Renal cortex interstitium (tissue), 11 donors: ENCODE data around the gene C6orf52. TPM values are rescaled to one million over a fixed set of nuclear protein-coding genes. Genes with fewer than 3 reads are reported as not detected.
"Not testable (repeated sequence)": the region's sequence is repeated elsewhere in the genome, so short reads cannot be mapped to it uniquely, and the experiment has no call there.

ENCODE experiments used
- DNase-seq, 11 donors: peaks; one replicate each; pipeline ENCODE4 v3.0.0-alpha.2; 2013; ENCODE audit warnings: low read depth in 9 of 11, low spot score in 4 of 11; ENCODE audit errors: extremely low read depth in 1 of 11
- polyA plus RNA-seq, 3 donors: library from polyadenylated mRNA; unstranded; fragments of 120-200 nt; gene quantifications; one replicate each; pipeline ENCODE4 v1.2.1, GENCODE V29; 2013; ENCODE audit not compliant: insufficient read length in 3 of 3

The C6orf52 gene
- polyA plus RNA-seq, 3 donors, result 2.8 to 3.4 (median 3.2) TPM

GRCh38 chr6:10662742-10663141 lies 31.7 kb downstream of the C6orf52 start:
- no peak for DNase-seq

DNA sequence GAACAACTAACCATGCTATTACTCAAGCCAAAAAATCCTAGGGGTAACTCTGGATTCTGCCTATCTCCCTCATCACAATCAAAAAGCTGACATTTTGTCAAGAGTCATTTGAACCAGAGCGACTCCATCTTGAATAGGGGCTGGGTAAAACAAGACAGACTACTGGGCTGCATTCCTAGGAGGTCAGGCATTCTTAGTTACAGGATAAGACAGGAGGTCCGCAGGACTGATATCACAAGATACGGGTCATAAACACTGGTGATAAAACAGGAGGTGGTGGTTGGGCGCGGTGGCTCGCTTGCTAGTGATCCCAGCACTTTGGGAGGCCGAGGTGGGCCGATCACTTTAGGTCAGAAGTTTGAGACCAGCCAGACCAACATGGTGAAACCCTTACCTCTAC lies 32.2 kb downstream of the C6orf52 start:
- DNase-seq, result no peak

- DNase-seq, result not testable (repeated sequence)
These were observed 33.8 kb downstream of the C6orf52 start for GRCh38 chr6:10660431-10661191.

DNA sequence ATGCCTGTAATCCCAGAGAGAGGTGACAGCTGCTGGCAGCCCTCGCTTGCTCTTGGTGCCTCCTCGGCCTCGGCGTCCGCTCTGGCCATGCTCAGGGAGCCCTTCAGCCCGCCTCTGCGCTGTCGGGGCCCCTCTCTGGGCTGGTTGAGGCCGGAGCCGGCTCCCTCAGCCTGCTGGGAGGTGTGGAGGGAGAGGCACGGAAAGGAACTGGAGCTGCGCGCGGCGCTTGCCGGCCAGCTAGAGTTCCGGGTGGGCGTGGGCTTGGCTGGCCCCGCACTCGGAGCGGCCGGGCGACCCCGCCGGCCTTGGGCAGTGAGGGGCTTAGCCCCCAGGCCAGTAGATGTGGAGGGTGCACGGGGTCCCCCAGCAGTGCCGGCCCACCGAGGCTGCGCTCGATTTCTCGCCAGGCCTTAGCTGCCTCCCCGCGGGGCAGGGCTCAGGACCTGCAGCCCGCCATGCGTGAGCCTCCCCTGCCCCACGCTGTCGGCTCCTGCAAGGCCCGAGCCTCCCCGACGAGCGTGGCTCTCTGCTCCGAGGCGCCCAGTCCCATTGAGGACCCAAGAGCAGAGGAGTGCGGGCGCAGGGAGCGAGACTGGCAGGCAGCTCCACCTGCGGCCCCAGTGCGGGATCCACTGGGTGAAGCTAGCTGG lies 34.6 kb downstream of the C6orf52 start:
- DNase-seq, result no peak

DNA sequence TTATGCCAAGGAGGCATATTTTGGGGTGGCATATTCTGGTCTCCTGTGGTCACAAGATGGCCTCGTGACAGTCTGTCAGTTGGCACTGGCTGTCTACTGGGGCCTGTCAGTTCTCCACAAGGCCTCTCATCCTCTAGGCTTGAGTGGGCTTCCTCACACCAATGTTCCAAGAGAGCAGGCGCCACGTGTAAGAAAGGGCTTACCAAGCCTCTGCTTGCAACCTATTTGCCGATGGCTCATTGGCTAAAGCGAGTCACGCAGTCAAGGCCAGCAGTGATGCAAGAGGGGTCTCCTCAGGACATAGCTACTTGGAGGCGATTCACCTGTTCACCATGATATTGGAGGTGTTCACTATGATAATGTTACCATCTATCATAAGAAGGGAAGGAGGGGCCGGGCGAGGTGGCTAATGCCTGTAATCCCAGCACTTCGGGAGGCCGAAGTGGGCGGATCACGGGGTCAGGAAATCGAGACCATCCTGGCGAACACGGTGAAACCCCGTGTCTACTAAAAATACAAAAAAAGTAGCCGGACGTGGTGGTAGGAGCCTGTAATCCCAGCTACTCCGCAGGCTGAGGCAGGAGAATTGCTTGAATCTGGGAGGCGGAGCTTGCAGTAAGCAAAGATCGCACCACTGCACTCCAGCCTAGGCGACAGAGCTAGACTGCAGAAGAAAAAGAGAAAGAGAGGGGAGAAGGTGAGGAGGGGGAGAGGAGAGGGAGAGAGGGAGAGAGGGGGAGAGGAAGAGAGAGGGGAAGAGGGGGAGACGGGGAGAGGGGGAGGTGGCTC lies 35.3 kb downstream of the C6orf52 start:
- no peak for DNase-seq

DNA sequence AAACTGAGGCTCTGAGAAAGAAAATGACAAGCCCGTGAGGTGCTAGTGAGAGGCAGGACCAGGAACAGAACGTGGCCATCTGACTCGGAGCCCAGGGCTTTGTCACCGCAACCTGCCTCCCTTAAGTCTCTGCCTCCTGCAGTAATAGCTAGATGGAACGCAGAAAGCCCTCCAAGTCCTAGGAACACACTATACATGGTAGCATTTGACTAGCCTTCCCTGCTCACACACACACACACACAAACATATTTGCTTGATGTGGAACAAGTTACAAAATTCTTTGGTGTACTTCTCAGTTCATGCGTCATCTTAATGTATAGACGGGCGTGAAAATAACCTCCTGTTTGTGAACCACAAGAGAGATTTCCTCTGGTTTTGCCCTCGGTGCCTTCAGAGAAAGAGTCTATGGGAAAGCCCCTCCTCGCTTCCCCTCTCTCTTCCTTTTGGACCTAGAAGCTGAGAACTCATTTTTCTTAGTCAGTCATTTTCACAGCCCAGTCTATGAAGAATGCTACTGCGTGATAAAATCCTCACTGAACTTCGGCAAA lies 38.8 kb downstream of the C6orf52 start:
- DNase-seq, result no peak

DNA sequence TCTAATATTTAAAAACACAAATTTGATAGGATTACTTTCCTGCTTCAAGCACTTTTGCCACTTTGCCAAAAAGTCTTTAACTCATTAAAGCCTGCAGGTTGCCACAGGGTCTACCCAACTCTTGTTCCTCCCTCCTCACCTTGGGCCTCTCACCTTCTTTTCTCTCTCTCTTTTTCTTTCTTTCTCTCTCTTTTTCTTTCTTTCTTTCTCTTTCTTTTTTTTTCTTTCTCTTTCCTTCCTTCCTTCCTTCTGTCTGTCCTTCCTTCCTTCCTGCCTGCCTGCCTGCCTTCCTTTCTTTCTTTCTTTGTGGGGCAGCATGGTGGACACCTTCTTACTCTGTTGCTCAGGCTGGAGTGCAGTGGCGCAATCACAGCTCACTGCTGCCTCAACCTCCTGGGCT lies 50.2 kb downstream of the C6orf52 start:
- no peak for DNase-seq

DNA sequence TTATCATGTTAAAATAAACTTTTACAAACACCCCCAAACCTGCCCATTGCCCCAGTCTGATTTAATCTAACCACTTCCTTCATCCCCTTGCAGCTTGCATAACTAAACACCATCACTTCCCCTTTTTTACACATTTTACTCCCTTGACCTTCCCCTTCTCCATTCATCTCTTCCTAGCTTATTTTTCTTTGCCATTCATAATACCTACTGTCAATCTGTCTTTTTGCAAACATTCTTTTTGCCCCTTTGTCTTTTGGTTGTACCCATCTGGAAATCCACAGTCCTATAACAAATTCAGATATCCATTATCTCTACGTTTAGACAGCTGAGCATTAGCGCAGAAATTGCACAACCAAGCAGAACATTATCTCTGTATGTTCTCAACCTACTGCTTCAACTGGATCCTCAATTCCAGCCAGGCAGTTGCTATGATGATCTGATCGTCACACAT lies 51.2 kb downstream of the C6orf52 start:
- DNase-seq, result no peak

DNA sequence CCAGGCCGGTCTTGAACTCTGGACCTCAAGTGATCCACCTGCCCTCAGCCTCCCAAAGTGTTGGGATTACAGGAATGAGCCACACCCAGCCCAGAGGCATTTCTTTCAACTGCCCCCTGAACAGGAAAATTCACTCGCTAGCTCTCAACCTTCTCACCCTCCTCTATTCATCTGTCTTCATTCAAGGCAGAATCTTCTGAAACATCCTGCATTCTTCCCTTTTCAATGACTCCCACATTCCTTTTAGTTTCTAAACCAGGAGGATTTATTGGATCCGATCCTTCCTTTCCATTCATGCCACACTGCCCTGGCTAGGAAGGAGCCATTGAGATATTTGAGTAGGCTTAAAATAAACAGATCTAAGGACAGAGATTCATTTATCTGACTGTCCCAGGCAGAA lies 52.9 kb downstream of the C6orf52 start:
- DNase-seq, result no peak

DNA sequence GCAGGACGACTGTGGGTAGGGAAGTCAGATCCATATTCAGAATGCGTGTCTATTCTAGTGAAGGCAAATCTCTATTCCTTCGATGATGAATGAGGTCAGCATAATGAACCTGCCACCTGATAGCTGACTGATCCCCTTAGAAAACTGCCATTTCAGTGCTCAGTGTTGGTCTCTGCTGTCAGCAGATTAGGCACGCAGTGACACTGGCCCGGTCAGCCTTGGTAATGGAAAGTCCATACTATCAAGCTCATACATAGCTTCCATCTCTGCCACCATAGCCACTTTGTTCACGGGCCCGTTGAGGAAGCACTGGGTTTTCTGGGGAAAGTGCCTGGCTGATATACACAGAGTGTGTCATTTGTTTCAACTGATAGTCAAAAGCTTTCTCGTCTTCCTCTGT lies 54.0 kb downstream of the C6orf52 start:
- no peak for DNase-seq

- DNase-seq, result no peak
These were observed 61.2 kb downstream of the C6orf52 start for GRCh38 chr6:10633216-10633615.

GRCh38 chr6:10630178-10630577 lies 64.2 kb downstream of the C6orf52 start:
- DNase-seq, result no peak

GRCh38 chr6:10627800-10628199 lies 66.6 kb downstream of the C6orf52 start:
- DNase-seq, result no peak

DNA sequence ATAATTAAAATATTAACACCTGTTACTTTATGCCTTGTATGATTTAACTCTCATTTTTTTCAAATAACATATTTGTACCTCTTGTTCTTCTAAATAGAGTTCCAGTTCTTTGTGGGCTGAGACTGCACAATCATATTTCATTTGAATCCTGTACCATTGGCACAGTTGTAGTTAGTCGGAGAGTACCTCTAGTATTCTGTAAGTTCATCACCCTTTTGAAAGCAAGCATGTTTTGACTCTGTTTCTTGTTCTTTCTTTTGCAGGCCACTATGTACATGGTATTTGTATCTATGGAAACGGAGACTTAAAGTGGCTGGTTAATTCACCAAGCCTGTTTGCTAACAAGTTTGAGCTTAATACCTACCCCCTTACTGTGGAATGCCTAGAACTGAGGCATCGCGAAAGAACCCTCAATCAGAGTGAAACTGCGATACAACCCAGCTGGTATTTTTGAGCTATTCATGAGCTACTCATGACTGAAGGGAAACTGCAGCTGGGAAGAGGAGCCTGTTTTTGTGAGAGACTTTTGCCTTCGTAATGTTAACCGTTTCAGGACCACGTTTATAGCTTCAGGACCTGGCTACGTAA lies 68.2 kb downstream of the C6orf52 start:
- peak in 2 of 11 donors; percentile 7 to 11 for DNase-seq

DNA sequence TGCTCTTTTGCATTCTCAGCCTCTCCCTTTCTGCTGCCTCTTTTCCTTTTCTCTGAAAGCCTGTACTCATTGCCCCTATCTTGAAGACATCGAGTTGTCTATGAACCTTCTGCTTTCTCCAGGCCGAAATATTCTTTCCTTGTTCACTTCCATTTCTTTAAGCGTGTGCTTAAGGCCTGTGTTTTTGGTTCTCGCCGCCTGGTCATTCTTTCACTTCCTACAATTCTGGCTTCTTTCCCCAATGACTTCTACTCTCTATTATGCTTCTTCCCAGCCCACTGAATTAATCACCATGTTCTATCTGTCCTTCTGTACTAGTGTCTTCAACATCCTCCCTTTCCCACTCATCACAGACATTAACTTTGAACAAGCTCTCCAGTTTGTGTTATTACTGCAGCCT lies 69.6 kb downstream of the C6orf52 start:
- DNase-seq, result no peak

GRCh38 chr6:10621847-10622246 lies 72.6 kb downstream of the C6orf52 start:
- DNase-seq, result no peak
